ENCODE results near the gene RAD18. TPM values are rescaled to one million over a fixed set of nuclear protein-coding genes. Genes with fewer than 3 reads are reported as not detected.

The RAD18 gene
- total RNA-seq, 4 donors from 2014 or later, result 8.6 to 11.9 (median 9.7) TPM

DNA sequence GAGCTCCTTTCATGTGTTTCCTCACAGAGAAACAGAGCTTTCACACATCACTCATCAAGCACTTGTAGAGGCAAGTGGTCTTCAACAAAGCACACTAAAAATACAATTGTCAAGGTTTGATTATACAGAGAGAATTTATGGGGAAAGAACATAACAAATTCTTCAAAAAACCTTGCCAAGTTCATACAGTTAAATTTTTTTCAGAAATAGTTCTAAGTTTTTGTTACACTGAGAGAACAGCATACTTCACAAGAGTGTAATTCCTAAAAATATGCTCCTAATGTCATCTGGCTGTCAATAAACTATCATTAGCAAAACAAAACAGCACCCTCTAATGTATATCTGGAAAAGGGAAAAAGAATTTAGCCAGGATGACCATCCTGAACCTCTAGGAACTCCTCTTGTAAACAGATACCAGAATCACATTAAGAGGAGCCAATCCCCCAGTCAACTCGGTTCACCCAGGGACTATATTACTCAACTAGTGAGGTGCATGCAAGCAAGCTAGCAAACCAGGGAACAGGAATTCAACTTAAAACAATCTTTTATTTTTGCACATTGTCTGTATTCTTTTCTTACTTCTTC lies 63.3 kb downstream of the RAD18 start:
- H3K9me3 ChIP-seq, result no peaks in the 10 kb centered on the region
- WGBS, 2 donors (ENCODE audit: low coverage in 1 of 2), result 64 to 68% methylated on average over 1 of the region's 1 CpG
- TF ChIP-seq EP300 (IDR thresholded peaks at IDR 0.05; ENCODE audit: low read depth) (no peak), POLR2A (IDR thresholded peaks at IDR 0.05) (no peak), POLR2AphosphoS5 (IDR thresholded peaks at IDR 0.05) (no peak)
- TF ChIP-seq, protein P1, sequence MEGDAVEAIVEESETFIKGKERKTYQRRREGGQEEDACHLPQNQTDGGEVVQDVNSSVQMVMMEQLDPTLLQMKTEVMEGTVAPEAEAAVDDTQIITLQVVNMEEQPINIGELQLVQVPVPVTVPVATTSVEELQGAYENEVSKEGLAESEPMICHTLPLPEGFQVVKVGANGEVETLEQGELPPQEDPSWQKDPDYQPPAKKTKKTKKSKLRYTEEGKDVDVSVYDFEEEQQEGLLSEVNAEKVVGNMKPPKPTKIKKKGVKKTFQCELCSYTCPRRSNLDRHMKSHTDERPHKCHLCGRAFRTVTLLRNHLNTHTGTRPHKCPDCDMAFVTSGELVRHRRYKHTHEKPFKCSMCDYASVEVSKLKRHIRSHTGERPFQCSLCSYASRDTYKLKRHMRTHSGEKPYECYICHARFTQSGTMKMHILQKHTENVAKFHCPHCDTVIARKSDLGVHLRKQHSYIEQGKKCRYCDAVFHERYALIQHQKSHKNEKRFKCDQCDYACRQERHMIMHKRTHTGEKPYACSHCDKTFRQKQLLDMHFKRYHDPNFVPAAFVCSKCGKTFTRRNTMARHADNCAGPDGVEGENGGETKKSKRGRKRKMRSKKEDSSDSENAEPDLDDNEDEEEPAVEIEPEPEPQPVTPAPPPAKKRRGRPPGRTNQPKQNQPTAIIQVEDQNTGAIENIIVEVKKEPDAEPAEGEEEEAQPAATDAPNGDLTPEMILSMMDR (IDR thresholded peaks at IDR 0.05), result no peak
- no peaks in the 10 kb centered on the region for H3K4me1 ChIP-seq
- no peaks in the 10 kb centered on the region for H3K27me3 ChIP-seq
- no peak overlapping the region for H3K4me3 ChIP-seq
- in situ Hi-C loops (cut with MboI; ENCODE audit: low pct_ligation_motif_present in 1 of 4, low pct_unique_long_range_greater_than_20kb in 1 of 4, low sequenced_read_pairs in 3 of 4) (no loop called here), intact Hi-C loops (cut with DNase I; ENCODE audit: low total_unique reads) (no loop called here)
- H3K36me3 ChIP-seq, result peaks cover 0 to 5% (median 0%) of the 10 kb centered on the region in 4 donors
- no peak overlapping the region for H3K27ac ChIP-seq
- no peak for DNase-seq

DNA sequence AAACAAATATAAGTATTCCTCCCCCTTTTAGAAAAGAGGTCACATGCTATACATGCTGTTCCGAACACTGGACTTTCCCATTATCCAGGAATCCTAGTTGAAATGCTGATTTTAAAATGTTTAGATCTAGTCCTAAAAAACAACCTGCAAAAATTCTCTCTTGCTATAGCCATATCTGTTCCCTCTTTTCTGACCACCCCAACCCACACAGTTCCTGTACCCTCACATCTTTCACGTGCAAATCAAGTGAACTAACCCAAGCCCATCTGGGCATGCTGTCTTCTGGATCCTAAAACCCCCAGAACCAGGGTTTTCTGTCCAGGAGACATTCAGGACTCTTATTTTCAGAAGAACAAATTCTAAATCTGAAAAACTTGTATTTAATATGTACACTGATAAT lies 67.4 kb downstream of the RAD18 start:
- H3K27ac ChIP-seq, result no peak overlapping the region
- no peaks in the 10 kb centered on the region for H3K4me1 ChIP-seq
- no peaks in the 10 kb centered on the region for H3K9me3 ChIP-seq
- in situ Hi-C loops (cut with MboI; ENCODE audit: low pct_ligation_motif_present in 1 of 4, low pct_unique_long_range_greater_than_20kb in 1 of 4, low sequenced_read_pairs in 3 of 4), result no loop called here
- no peak for DNase-seq
- WGBS, 2 donors (ENCODE audit: low coverage in 1 of 2), result 76% methylated on average over 2 of the region's 2 CpGs
- no peak for TF ChIP-seq POLR2A (IDR thresholded peaks at IDR 0.05)
- TF ChIP-seq, protein P1 (IDR thresholded peaks at IDR 0.05), result no peak
- no peak for TF ChIP-seq POLR2AphosphoS5 (IDR thresholded peaks at IDR 0.05)
- H3K4me3 ChIP-seq, result no peak overlapping the region
- H3K36me3 ChIP-seq, result peaks cover 0 to 5% (median 0%) of the 10 kb centered on the region in 4 donors
- intact Hi-C loops (cut with DNase I; ENCODE audit: low total_unique reads), result no loop called here
- no peaks in the 10 kb centered on the region for H3K27me3 ChIP-seq

DNA sequence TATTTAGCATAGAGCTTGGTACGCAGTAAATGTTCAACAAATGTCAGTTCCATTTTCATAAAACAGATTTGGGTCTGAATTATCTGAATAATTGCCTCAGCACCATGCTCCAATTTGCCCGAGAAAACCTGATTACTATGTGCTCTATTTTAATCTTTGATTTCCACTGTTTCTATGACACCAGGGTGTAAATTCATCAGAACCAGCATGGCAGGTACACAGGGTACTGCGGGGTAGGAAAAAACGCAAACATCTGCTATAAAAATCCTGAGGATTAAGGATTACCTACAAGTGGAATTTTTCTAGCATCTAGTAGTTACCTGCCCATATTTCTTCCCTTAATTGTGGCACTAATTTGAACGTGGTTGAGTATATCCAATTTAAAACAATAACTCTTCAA lies 70.3 kb downstream of the RAD18 start:
- H3K27ac ChIP-seq, result no peak overlapping the region
- TF ChIP-seq, protein P1 (IDR thresholded peaks at IDR 0.05), result no peak
- TF ChIP-seq POLR2A (IDR thresholded peaks at IDR 0.05) (no peak), POLR2AphosphoS5 (IDR thresholded peaks at IDR 0.05) (no peak), EP300 (IDR thresholded peaks at IDR 0.05; ENCODE audit: low read depth) (no peak)
- H3K36me3 ChIP-seq, result no peaks in the 10 kb centered on the region
- intact Hi-C loops (cut with DNase I; ENCODE audit: low total_unique reads), result no loop called here
- H3K27me3 ChIP-seq, result no peaks in the 10 kb centered on the region
- WGBS, 2 donors (ENCODE audit: low coverage in 1 of 2), result 92 to 96% methylated on average over 5 of the region's 5 CpGs
- no peaks in the 10 kb centered on the region for H3K9me3 ChIP-seq
- in situ Hi-C loops (cut with MboI; ENCODE audit: low pct_ligation_motif_present in 1 of 4, low pct_unique_long_range_greater_than_20kb in 1 of 4, low sequenced_read_pairs in 3 of 4), result no loop called here
- no peak overlapping the region for H3K4me3 ChIP-seq
- no peaks in the 10 kb centered on the region for H3K4me1 ChIP-seq
- DNase-seq, result no peak

DNA sequence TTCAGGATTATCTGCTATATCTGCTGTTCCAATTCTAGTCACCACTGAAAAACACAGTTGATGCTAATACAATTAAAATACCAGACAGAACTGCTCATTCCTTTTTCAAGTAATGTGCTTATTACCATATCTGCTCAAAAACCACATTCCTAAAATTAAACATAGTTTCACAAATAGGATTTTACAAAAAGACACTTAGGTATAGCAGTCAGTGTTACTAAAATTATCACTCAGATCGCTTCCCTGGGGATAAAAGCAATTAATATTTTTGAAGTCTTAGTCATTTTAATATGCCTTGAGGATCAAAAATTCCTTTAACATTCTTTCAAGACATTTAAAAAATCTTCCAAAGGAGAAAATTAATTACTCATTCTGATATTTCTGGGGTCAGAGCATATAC lies 71.5 kb downstream of the RAD18 start:
- intact Hi-C loops (cut with DNase I; ENCODE audit: low total_unique reads), result no loop called here
- 79 to 100% methylated on average over 1 of the region's 1 CpG for WGBS, 2 donors (ENCODE audit: low coverage in 1 of 2)
- Histone ChIP-seq H3K27me3 (no peaks in the 10 kb centered on the region), H3K9me3 (no peaks in the 10 kb centered on the region), H3K36me3 (no peaks in the 10 kb centered on the region), H3K4me1 (no peaks in the 10 kb centered on the region), H3K27ac (no peak overlapping the region), H3K4me3 (no peak overlapping the region)
- TF ChIP-seq POLR2A (IDR thresholded peaks at IDR 0.05), result no peak
- TF ChIP-seq, protein P1 (IDR thresholded peaks at IDR 0.05), result no peak
- no peak for TF ChIP-seq POLR2AphosphoS5 (IDR thresholded peaks at IDR 0.05)
- TF ChIP-seq EP300 (IDR thresholded peaks at IDR 0.05; ENCODE audit: low read depth), result no peak
- in situ Hi-C loops (cut with MboI; ENCODE audit: low pct_ligation_motif_present in 1 of 4, low pct_unique_long_range_greater_than_20kb in 1 of 4, low sequenced_read_pairs in 3 of 4), result no loop called here
- no peak for DNase-seq

Measured in transverse colon (tissue), 4 donors.